Tibial nerve (tissue), 3 donors: ENCODE results near the gene CRYGD.

Experiments
- CTCF ChIP-seq, 5 experiments: fragments of 200-600 bp in 3 of 5; fragments of 450-650 bp in 2 of 5; sonication (generic) in 3 of 5; IDR thresholded peaks; one replicate each; pipeline ENCODE4 v1.5.1; 2016 to 2019; ENCODE audit warnings: antibody characterized with exemption in 5 of 5, mild to moderate bottlenecking in 3 of 5, moderate library complexity in 2 of 5
- POLR2A ChIP-seq, 2 donors: fragments of 450-650 bp; IDR thresholded peaks; one replicate each; pipeline ENCODE4 v1.6.1; 2017; ENCODE audit warnings: antibody characterized with exemption in 2 of 2, mild to moderate bottlenecking in 2 of 2, moderate library complexity in 2 of 2

- TF ChIP-seq CTCF (IDR thresholded peaks at IDR 0.05) (no peak), POLR2A (IDR thresholded peaks at IDR 0.05) (no peak)
These were observed 40.8 kb upstream of the CRYGD start for GRCh38 chr2:208164951-208165755.
